Activated CD4-positive, alpha-beta T cell treated with anti-CD3 and anti-CD28 coated beads, Interleukin-2, Interleukin-4, amounts not matched to agents 100 ng/mL and 50 ng/mL, durations not matched to agents 16 hours and 8 hours (primary cell): ENCODE data around the gene PRDM13.
"Not testable (repeated sequence)": the region's sequence is repeated elsewhere in the genome, so short reads cannot be mapped to it uniquely, and the experiment has no call there.

ENCODE experiments used
- DNase-seq: peaks from one replicate; pipeline ENCODE4 v3.0.0-alpha.2; 2020; ENCODE audit warnings: low spot score

The PRDM13 gene

DNA sequence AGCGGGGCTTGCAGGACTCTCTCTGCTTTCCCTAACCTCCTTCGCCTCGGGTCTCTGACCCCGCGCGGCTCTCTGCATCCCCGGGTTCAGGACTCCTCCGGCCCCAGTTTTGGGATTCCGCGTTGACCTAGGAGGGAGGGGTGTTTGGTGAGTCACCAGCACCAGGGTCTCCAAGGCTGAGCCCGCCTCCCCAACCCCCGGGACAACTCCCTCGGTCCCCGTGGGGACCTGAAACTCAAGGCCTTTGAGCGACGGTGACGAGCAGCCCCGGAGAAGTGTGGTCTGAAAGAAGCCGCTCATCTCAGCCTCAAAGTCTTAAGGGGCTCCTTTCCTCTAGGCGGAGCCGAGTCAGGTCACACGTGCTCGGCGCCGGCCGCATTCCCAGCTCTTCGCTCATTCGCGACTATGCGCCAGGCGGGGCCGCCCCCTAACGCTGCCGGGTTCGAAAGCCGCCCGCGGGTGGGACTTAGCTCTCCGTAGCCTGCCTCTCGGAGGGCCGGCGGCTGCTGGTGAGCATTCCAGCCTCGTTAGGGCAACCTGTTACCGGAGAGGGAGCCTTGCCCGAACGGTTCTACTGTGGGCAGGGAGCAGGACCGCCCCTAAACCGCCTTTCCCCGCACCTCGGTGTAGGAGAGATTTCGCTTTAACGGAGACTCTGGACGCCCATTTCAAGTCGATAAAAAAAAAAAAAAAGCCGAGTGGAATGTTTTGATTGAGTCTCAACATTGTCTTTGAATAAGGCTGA is 3.0 kb upstream of the PRDM13 start:
- no peak for DNase-seq

DNA sequence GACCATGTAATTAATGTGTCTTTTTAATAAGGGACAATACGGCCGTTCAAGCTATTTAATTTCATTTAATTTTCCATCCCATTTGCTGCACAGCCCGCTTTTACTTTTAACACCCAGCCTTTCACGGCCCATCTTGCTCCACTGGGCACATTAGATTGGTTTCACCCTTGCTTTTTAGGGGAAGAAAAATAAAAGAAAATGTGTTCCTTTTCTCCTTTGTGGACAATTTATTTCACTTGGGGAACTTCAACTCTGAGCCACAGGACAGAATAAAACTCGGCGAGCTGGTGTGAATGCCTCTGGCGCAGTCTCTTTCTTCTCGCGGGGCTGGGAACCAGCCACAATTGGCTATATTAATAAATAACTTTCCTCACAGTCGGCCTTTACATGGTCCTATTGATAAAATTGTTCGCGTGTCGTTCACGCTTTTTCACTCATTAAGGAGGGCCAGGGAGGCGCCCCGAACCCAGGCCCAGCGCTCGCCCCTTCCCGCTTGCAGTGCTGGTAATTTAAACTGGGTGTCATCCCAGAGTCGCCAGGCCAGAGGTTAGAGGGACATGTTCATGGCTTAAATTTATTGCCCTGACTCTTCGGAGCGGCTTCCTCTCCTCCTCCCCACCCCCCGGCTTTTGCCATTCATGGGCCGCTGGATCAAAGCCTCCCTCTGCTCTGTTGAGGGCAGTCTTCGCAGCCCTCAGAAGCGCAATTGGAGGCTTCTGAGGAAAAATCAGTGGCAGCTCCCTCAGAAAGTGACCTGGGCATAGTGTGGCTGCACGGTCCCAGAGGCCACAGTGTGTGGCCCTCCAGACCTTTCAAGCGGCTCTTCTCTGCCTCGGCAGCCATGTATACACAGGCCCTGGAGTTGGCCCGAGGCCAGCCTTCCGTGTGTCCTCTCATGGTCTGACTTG is 2.2 kb upstream of the PRDM13 start:
- no peak for DNase-seq

DNA sequence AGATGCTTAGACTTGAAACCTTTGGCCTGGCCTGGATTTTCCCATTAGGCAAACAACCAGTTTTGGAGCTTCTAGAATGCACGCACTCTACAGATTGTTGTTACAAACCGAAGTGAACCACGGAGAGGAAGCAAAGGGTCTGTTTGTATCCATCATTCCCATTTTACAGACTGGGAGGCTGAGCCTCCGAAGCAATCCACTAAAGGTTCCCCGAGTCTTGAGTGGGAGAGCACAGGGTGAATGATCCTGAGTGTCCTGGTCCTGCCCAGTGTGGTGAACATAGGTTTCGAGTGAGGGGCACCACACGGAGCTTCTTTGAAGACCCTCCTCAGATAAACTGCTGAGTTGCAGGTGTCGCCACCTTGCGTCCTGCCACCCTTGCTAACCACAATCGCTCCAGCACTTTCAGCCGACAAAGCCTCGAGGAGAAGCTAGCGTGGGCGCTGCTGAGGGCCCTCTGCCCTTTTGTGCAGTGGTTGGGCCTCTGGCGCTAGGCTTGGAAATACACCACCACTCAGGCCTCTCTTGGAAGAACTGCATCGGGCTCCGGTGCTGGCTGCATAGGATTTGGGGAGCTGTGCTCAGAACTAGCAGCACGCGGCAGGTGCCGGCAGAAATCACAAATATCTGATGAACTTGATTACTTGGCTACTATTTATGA is 1.4 kb upstream of the PRDM13 start:
- DNase-seq, result no peak

DNA sequence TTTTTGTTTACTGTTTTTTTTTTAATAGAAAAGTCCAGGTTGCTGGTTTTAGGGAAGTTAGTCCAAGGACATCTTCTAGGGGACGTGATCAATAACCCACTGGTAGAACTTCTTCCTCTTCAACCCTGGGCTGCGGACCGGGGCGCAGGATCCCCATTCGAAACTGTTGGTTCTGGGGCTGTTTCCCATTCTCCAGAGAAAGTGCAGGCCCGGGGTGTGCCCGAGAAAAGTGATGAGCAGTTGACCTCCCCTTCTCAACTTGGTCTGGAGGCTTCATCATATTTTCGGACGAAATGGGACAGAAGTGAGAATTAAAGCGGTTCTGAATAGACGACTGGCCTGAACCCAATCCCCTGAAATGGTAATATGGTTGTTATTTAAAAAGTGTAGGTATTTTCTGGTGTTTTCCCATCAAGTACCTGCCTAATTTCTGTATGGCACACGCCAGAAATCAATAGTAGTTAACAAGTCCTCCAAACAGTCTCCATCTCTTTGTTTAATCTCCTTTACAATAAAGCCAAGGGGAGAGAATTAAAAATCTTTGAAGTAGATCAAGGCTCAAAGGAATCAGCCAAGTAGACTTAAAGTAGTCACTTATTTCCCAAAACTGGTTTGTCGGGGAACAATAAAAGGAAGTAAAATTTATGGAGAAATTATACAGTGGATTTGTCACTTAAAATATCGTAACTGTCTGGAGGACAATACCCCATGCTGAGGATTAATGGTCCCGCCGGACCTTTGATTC is 550 bp upstream of the PRDM13 start:
- no peak for DNase-seq

DNA sequence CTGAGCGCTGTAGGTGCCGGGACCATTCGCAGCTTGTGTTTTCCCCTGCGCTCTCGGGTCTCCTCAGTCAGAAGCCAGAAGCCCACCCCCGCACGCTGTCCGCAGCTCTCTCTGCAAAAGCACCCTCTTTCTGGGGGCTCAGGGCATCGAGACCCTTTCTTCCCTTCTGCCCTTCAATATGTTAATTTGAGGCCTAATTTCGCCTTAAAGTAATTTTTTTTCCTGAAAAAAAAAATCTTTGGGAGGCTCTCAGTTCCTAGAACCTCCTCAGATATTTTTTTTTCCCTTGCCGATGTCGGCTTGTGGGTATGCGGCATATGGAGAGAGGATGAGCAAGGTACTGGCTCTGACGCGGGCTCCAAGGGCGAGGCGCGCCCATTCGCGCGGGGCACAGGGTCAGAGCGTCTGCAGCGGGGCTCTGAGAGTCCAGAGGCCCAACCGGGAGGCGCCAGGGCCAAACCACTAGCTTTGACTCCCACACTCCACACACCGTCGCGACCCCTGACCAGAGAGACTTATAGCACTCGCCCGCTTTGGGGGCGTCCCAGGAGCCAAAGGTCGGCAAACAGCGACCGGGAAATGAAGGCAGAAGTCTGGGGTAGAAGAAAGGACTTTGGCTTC is 893 bp downstream of the PRDM13 start:
- no peak for DNase-seq

DNA sequence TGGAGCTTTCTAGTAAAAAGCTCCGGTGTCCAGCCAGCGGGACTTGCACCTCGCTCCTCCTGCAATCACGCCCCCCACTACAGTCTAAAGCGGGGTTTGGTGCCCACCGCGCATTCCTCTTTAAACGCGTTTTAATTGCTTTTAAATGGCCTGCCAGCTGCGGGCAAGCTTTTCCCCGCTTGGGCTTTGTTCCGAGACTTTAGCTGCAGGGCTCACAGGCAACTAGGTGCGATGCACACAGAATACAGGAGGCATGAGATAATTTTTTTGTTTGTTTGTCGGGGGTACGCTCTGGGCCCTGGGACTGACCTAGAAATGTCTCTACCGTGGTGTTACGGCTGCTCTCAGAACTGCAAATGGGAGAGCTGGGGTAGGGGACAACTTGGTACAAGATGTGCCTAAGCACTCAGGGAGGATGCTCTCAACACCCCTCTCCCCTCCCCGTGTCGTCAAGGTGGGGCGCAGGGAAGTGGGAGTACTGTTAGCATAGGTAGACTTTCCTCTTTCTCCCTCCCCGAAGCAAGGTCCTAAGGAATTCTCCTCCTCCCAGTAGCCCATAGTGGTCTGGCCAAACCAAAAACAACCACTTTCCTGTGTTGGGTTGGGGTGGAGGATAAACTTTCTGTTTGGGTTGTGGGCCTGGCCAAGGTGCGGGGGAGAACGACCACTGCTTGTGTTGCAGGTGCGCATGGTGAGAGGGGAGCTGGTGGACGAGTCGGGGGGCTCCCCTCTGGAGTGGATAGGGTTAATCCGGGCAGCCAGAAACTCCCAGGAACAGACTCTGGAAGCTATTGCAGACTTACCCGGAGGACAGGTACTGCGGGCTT is 1.6 kb downstream of the PRDM13 start:
- DNase-seq, result no peak

DNA sequence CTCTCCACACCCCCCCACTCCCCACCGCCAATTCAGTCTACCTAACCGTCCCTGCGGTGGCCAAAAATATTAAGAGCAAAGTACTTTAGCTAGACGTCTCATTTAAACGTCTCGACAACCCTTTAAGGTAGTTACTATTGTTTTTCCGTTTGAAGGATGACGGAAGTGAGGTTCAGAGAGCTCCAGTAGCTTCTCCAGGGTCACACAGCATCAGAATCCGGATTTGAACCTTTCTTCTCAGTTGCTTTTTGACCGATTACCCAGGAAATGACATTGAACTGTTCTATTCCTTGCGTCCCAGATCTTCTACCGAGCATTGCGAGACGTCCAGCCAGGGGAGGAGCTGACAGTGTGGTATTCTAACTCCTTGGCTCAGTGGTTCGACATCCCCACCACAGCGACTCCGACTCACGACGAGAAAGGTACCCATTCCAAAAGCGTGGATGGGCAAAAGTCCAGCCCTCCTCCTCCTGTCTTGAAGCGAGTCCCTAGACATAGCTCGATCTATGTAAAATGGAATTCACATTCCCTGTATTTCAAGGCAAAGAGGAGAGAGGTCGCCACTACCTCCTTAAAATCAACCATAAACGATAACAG is 2.4 kb downstream of the PRDM13 start:
- no peak for DNase-seq

DNA sequence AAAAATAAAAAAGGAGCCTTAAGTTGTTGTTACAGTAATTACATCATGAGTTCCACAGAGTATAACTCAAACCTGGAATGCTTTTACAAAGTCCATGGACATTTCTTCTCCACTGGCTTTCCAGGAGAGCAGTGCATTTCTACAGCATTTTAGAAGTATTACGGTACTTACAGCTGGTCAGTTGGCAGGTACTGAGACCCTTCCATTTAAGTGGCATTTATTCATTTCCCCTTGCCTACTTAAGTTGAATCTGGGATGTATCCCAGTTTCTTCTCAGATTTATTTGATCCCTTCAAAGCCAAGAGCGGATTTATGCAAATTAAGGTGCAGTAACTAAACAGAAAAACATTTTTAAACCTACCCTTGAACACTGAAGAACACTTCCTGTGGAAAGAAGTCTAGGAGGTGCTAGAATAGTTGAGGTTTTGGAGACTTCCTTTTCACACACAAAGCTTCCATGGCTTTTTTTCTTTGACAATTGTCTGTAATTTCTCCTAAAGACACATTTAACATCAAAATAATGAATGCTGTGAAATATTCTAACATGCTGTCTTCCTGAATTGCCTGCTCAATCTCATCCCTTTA is 3.4 kb downstream of the PRDM13 start:
- no peak for DNase-seq

DNA sequence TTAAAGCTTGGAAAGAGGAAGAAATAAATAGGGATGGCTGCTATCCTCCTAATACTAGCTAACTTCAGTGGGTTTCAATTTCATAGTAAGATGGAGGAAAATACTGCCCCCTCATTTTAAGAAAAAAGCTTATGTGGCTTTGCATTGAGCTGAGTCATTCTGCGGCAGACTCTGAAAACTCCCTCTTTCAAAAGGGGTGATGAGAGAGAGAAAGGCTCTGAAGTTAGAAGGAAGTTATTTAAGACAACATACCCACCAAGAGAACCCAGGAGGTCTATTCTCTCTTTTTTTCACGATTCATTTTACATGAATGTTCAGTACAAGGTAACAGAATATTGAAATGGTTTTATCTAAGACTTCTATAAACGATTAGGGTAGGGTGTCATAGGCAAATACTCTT is 4.5 kb downstream of the PRDM13 start:
- peak; percentile 64 for DNase-seq

DNA sequence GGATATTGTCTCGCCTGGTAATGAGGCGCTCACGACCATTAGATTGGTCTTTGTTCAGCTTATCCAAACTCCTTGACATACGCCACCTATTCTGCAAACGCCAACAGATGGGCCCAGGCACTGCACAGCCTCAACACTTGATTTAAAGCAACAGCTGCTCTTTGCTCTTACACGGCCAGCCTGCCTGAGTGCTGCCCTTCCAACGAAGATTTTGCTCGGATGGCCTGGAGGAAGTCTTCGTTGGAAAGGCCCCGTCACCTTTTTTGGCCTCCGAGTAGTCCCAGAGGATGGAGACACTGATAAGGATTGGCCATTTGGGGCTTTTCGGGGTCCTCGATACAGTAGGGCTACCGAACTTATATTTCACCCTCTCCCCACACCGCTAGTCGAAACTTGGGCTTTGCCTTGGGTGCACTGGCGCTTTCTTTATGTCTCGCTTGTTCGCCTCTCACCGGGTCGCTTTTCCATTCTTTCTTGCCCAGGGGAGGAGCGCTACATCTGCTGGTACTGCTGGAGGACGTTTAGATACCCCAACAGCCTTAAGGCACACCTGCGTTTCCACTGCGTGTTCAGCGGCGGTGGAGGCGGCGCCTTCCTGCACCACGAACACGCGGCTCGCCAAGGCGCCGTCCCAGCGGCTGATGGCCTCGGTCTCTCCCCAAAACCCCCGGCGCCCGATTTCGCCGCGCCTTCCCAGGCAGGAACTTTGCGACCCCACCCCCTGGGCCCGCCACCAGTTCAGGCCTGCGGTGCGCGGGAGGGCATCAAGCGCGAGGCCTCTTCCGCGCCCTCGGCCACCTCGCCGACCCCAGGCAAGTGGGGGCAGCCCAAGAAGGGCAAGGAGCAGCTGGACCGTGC is 6.1 kb downstream of the PRDM13 start:
- no peak for DNase-seq

DNA sequence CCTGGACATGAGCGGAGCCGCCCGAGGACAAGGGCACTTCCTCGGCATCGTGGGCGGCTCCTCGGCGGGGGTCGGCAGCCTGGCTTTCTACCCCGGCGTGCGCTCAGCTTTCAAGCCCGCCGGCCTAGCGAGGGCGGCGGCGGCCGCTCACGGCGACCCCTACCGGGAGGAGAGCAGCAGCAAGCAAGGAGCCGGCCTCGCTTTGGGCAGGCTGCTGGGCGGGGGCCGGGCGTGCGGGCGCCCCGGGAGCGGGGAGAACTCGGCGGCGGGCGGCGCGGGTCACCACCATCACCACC is 6.7 kb downstream of the PRDM13 start:
- peak; percentile 54 for DNase-seq

DNA sequence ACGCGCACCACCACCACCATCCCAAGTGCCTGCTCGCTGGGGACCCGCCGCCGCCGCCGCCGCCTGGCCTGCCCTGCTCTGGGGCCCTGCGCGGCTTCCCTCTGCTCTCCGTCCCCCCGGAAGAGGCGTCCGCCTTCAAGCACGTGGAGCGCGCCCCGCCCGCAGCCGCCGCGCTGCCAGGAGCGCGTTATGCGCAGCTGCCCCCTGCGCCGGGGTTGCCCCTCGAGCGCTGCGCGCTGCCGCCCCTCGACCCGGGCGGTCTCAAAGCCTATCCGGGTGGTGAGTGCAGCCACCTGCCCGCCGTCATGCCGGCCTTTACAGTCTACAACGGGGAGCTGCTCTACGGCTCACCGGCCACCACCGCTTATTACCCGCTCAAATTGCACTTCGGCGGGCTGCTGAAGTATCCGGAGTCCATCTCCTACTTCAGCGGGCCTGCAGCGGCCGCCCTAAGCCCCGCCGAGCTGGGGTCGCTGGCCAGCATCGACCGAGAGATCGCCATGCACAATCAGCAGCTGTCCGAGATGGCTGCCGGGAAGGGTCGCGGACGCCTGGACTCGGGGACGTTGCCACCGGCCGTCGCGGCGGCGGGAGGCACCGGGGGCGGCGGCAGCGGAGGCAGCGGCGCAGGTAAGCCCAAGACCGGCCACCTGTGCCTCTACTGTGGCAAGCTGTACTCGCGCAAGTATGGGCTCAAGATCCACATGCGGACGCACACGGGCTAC is 7.2 kb downstream of the PRDM13 start:
- no peak for DNase-seq

DNA sequence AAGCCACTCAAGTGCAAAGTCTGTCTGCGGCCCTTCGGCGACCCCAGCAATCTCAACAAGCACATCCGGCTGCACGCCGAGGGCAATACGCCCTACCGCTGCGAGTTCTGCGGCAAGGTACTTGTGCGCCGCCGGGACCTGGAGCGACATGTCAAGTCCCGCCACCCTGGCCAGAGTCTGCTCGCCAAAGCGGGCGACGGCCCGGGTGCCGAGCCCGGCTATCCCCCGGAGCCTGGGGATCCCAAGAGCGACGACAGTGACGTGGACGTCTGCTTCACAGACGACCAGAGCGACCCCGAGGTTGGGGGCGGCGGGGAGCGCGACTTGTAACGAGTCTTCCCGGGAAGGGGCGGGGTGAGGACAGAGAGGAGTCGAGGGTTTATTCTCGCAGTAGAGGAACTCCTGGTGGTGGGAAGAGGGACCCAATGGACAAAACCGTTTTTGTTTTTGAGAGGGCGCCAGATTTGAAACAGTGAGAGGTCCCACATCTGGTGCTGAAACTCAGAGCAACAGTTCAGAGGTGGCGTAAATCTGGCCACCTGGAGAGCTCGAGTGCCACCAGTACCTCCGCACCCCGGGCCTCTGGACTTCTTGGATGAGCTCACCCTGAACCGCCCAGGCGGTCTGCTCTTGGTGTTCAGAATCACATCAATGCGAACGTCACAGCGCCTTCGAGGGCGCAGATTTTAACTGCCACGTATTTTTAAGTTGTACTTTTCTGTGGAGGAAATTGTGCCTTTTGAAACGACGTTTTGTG is 8.0 kb downstream of the PRDM13 start:
- DNase-seq, result no peak

DNA sequence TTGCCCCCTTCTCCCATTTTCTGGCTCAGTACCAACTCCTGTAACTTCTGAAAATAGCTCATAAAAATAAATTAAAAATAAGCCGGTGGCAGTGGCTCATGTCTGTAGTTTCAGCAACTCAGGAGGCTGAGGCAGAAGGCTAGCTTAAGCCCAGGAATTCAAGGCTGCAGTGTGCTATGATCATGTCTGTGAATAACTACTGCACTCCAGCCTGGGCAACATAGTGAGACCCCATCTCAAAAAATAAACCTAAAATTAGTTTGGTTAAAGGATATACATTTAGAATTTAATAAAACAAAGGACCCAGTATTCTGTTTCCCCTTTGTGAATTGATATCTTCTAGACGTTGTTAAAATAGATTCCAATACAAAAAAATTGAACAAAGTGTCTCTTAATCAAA is 10.5 kb downstream of the PRDM13 start:
- DNase-seq, result no peak

DNA sequence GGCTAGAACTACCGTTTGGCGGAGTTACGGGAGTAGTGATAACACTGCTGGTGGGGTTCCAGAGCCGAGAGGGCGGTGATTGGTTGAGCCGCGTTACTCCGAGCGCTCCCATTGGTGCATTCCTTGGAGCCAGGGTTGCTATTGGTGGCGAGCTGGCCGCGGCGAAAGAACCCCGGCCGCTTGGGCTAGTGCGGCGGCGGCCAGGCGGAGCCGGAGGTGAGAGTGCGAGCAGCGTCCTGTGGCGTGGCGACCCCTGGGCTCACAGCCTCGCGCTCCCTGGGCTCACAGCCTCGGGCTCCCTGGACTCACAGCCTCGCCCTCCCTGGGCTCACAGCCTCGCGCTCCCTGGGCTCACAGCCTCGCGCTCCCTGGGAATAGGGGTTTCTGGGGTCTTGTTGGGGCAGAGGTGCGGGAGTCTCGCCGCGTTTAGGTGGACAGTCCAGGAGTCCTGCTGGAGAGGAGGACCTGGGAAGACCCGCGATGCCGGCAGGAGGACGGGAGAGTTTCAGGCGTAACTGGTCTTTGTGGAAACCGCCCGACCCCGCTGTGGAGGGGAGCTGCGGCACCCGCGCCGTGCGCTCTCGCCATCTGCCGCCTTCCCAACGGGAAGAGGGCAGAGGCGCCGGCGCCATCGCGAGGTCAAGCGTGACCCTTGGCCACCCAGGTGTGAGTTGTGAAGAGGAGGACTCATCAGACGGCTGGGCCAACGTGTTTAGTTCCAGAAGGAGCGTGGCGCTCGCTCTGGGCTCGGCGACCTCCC is 12.2 kb downstream of the PRDM13 start:
- DNase-seq, result no peak

DNA sequence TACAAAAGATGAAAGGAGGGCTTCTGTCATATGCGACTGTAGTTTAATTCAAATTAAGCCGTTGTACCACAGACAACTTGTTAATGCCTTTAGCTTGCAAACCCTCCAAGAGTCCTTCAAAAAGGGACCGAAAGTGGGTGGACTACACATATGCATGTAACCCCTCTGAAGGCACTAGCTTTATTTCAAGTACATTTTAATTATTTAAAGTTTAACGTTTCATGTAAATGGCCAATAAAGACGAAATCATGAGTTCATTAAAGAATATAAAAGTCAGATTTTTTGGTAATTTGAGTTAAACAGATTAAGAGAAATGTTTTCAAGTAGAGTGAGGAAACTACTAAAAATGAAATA is 12.8 kb downstream of the PRDM13 start:
- no peak for DNase-seq

DNA sequence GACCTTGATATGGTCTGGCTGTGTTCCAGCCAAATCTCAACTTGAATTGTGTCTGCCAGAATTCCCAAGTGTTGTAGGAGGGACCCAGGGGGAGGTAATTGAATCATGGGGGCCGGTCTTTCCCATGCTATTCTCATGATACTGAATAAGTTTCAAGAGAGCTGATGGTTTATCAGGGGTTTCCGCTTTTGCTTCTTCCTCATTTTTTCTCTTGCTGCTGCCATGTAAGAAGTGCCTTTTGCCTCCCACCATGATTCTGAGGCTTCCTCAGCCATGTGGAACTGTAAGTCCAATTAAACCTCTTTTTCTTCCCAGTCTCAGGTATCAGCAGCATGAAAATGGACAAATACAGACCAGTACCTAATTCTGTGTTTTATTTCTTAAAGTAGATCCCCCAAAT is 15.4 kb downstream of the PRDM13 start:
- not testable (repeated sequence) for DNase-seq
